ENCODE results near the gene KCNC1. TPM values are rescaled to one million over a fixed set of nuclear protein-coding genes. Genes with fewer than 3 reads are reported as not detected.

KCNC1 gene
- total RNA-seq, 1 experiment from 2014 or later, result 0.04 TPM

DNA sequence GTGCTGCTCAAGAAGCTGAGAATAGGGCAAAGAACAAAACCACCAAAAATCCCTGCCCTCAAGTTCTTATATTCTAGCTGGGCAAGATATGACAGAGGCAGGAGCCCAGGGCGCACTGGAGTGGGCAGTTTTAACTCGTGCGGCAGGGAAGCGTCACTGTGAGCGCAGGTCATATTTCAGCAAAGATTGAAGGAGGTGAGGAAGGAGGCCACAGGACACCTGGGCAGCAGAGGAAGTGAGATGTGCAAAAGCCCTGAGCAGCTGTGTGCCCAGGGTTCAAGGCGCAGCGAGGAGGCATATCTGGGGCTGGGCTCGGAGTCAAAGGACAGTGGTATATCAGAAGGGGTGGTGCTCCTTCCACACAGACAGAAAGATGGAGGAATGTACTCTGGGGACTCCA, 13.5 kb downstream of the KCNC1 start:
- H3K14ac ChIP-seq (ENCODE audit: insufficient read depth, low read length), result peak overlapping the region; percentile 29; the same call in 1 of the 2 replicates
- no peak overlapping the region for H3K4ac ChIP-seq (ENCODE audit: low read depth, low read length)
- H3K9me3 ChIP-seq (ENCODE audit: control insufficient read depth, low read depth, low read length), result no peaks in the 10 kb centered on the region
- no peak overlapping the region for H3K27ac ChIP-seq (ENCODE audit: insufficient read length, low read depth, low read length)
- Mint-ChIP-seq H3K27me3 (ENCODE audit: low read depth) (peaks cover 20% of the 10 kb centered on the region), H3K9me3 (no peaks in the 10 kb centered on the region), H3K27ac (no peak overlapping the region), H3K4me3 (no peak overlapping the region), H3K4me1 (no peaks in the 10 kb centered on the region), H3K36me3 (ENCODE audit: insufficient read depth in 1 of 3, low read depth in 3 of 3) (no peaks in the 10 kb centered on the region)
- H3K4me2 ChIP-seq (ENCODE audit: insufficient read depth, insufficient read length, low read length), result no peak overlapping the region
- WGBS (ENCODE audit: extremely low coverage, insufficient read length, low lambda C conversion rate), result no CpG with 5 or more reads among the region's 8 CpGs
- H2BK12ac ChIP-seq (ENCODE audit: insufficient read length, low read depth, low read length), result no peak overlapping the region
- no peak overlapping the region for H2AK5ac ChIP-seq (ENCODE audit: insufficient read length, low read length)
- H3K23ac ChIP-seq (ENCODE audit: insufficient read length, low read depth, low read length), result no peak overlapping the region
- DNase-seq, result no peak
- no peaks in the 10 kb centered on the region for H3K23me2 ChIP-seq (ENCODE audit: insufficient read length, low read depth, low read length, poor library complexity, severe bottlenecking)
- H2BK5ac ChIP-seq (ENCODE audit: insufficient read length, low read length), result no peak overlapping the region
- no peak overlapping the region for H4K8ac ChIP-seq (replicated peaks; ENCODE audit: insufficient read length, low read depth, low read length)
- no peaks in the 10 kb centered on the region for H4K20me1 ChIP-seq (ENCODE audit: control insufficient read depth, insufficient read depth, insufficient read length)
- no peak overlapping the region for H2AFZ ChIP-seq (ENCODE audit: low read length)
- TF ChIP-seq CTCF (conservative IDR thresholded peaks at IDR 0.05), result no peak
- no peak overlapping the region for H3K18ac ChIP-seq (ENCODE audit: insufficient read length, low read depth, low read length)
- no peaks in the 10 kb centered on the region for H3K4me1 ChIP-seq (ENCODE audit: insufficient read depth, low read length)
- H4K5ac ChIP-seq (ENCODE audit: insufficient read length, low read depth, low read length), result no peak overlapping the region
- no peaks in the 10 kb centered on the region for H3K79me2 ChIP-seq (ENCODE audit: insufficient read depth, low read length)
- H4K91ac ChIP-seq (ENCODE audit: insufficient read length, low read depth, low read length), result no peak overlapping the region
- H3K79me1 ChIP-seq (ENCODE audit: insufficient read depth, low read depth, low read length, poor library complexity, severe bottlenecking), result no peaks in the 10 kb centered on the region
- no peaks in the 10 kb centered on the region for H3K27me3 ChIP-seq (ENCODE audit: insufficient read depth, low read length)
- no peak overlapping the region for H2BK20ac ChIP-seq (ENCODE audit: low read depth, low read length, poor library complexity, severe bottlenecking)
- H2BK120ac ChIP-seq (ENCODE audit: low read depth, low read length, poor library complexity, severe bottlenecking), result no peak overlapping the region
- no peak overlapping the region for H3T11ph ChIP-seq (ENCODE audit: low read length)
- H2BK15ac ChIP-seq (ENCODE audit: low read depth, low read length), result no peak overlapping the region
- H3K56ac ChIP-seq (ENCODE audit: insufficient read length, low read depth, low read length), result no peak overlapping the region
- no peak overlapping the region for H3K9ac ChIP-seq (ENCODE audit: extremely low read depth, insufficient read length, low read length)
